Stimulated activated CD4-positive, alpha-beta T cell treated with anti-CD3 and anti-CD28 coated beads, Interleukin-12 subunit alpha, Interleukin-12 subunit beta, amount 100 ng/mL, for 24 hours (primary cell): Measurements from ENCODE around the gene RNF4.
"Not testable (repeated sequence)": the region's sequence is repeated elsewhere in the genome, so short reads cannot be mapped to it uniquely, and the experiment has no call there.

Source experiments
- DNase-seq, 2 experiments: peaks; one replicate each; pipeline ENCODE4 v3.0.0-alpha.2; 2020; ENCODE audit warnings: low read depth in 2 of 2

The RNF4 gene

GRCh38 chr4:2457481-2458295 is 11.2 kb upstream of the RNF4 start:
- no peak for DNase-seq

GRCh38 chr4:2458546-2459491 is 10.1 kb upstream of the RNF4 start:
- no peak for DNase-seq

GRCh38 chr4:2459589-2460349 is 9.1 kb upstream of the RNF4 start:
- no peak for DNase-seq

GRCh38 chr4:2461246-2461960 is 7.5 kb upstream of the RNF4 start:
- no peak for DNase-seq

GRCh38 chr4:2462218-2462991 is 6.5 kb upstream of the RNF4 start:
- peak; percentile 29 to 48 for DNase-seq

- no peak for DNase-seq
Measured at GRCh38 chr4:2462992-2463762, 5.7 kb upstream of the RNF4 start.

GRCh38 chr4:2465032-2465431 is 3.9 kb upstream of the RNF4 start:
- no peak for DNase-seq

GRCh38 chr4:2465544-2465943 is 3.4 kb upstream of the RNF4 start:
- not testable (repeated sequence) for DNase-seq

- peak; percentile 42 to 62 for DNase-seq
Measured at GRCh38 chr4:2469192-2469984, 482 bp downstream of the RNF4 start.

GRCh38 chr4:2470791-2471190 is 1.9 kb downstream of the RNF4 start:
- no peak for DNase-seq

- no peak for DNase-seq
Measured at GRCh38 chr4:2472187-2472586, 3.3 kb downstream of the RNF4 start.

GRCh38 chr4:2478229-2478628 is 9.3 kb downstream of the RNF4 start:
- no peak for DNase-seq

GRCh38 chr4:2480649-2481048 is 11.7 kb downstream of the RNF4 start:
- no peak for DNase-seq

GRCh38 chr4:2482192-2482591 is 13.3 kb downstream of the RNF4 start:
- no peak for DNase-seq

GRCh38 chr4:2482693-2483092 is 13.8 kb downstream of the RNF4 start:
- no peak for DNase-seq

- no peak for DNase-seq
Measured at GRCh38 chr4:2483237-2483636, 14.3 kb downstream of the RNF4 start.

- no peak for DNase-seq
Measured at GRCh38 chr4:2484185-2484584, 15.3 kb downstream of the RNF4 start.

GRCh38 chr4:2484993-2485392 is 16.1 kb downstream of the RNF4 start:
- DNase-seq, result peak; percentile 23 to 44

GRCh38 chr4:2485956-2486355 is 17.1 kb downstream of the RNF4 start:
- DNase-seq, result no peak
